Neutrophil (primary cell): ENCODE results near the gene TFG.

Source experiments
- H3K27ac ChIP-seq: fragments of 200-600 bp; sonication (generic); 2 replicates; pipeline ENCODE4 v1.5.1; 2016; ENCODE audit warnings: mild to moderate bottlenecking, moderate library complexity
- H3K27me3 ChIP-seq: fragments of 200-600 bp; sonication (generic); 2 replicates; pipeline ENCODE4 v1.6.0; 2016; ENCODE audit warnings: mild to moderate bottlenecking
- H3K36me3 ChIP-seq: fragments of 200-600 bp; sonication (generic); 2 replicates; pipeline ENCODE4 v1.5.1; 2017
- H3K4me1 ChIP-seq, 2 experiments: fragments of 200-600 bp in 1 of 2; sonication (generic) in 1 of 2; 1 replicate in 1 of 2; 2 replicates in 1 of 2; pipeline versions ENCODE4 v1.5.1 to v1.6.1; 2013 to 2016; ENCODE audit warnings: low read depth in 1 of 2, low read length in 1 of 2, mild to moderate bottlenecking in 1 of 2, moderate library complexity in 1 of 2; ENCODE audit not compliant: control insufficient read depth in 1 of 2, insufficient read depth in 1 of 2
- H3K4me3 ChIP-seq, 2 experiments: fragments of 200-600 bp in 1 of 2; sonication (generic) in 1 of 2; 1 replicate in 1 of 2; 2 replicates in 1 of 2; pipeline ENCODE4 v1.5.1; 2013 to 2016; ENCODE audit warnings: low read depth in 1 of 2, low read length in 1 of 2, mild to moderate bottlenecking in 1 of 2, moderate library complexity in 1 of 2
- H3K9me3 ChIP-seq: fragments of 200-600 bp; sonication (generic); 2 replicates; pipeline ENCODE4 v1.5.1; 2016
- TF ChIP-seq, protein P1 (sequence below): fragments of 200-600 bp; sonication (generic); IDR thresholded peaks from 2 replicates; pipeline ENCODE4 v1.5.1; 2016; ENCODE audit warnings: antibody characterized with exemption

TFG gene

DNA sequence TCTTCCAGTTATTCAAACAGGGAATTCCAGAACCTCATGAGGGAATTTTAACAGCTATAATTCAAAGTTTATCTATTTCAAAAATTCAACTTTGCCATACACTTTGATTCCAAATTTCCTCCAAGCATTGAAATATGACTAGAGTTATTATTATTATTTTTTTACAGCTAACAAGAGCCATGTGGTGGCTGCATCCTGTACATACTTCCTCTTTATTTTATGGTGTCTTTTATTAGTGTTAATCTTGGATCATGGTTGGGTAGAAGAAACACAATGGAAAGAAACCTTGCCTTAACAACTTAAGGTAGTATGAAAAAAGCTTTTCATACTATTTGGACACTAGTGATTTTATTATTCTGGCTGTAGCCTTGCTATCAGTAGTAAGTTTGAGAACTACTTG lies 52.7 kb downstream of the TFG start:
- no peak overlapping the region for H3K27ac ChIP-seq
- H3K4me3 ChIP-seq, result no peak overlapping the region
- TF ChIP-seq, protein P1, sequence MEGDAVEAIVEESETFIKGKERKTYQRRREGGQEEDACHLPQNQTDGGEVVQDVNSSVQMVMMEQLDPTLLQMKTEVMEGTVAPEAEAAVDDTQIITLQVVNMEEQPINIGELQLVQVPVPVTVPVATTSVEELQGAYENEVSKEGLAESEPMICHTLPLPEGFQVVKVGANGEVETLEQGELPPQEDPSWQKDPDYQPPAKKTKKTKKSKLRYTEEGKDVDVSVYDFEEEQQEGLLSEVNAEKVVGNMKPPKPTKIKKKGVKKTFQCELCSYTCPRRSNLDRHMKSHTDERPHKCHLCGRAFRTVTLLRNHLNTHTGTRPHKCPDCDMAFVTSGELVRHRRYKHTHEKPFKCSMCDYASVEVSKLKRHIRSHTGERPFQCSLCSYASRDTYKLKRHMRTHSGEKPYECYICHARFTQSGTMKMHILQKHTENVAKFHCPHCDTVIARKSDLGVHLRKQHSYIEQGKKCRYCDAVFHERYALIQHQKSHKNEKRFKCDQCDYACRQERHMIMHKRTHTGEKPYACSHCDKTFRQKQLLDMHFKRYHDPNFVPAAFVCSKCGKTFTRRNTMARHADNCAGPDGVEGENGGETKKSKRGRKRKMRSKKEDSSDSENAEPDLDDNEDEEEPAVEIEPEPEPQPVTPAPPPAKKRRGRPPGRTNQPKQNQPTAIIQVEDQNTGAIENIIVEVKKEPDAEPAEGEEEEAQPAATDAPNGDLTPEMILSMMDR, result no peak

DNA sequence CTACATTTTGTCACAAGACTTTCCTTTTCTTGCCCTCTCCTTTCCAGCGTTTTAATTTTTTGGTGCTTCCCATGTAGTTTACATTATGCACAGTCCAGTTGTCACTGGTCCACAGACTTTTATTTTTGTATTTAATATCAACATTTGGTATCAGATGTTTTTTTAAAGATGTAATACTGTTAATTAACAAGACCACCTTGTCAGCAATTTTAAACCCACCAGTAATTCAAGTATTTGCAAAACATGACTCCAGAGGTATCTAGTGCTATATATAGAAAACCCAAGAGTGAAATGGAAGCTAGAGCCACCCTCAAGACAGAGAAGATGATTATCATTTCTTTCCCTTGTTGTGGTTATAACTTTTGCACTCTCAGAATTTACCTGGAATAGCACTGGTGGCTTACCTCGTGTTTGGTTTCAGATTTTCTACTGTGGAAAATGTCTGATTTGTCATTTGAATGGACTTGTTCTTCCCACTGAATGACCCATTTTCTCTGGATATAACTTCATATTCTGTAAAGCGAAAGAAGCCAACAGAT lies 56.2 kb downstream of the TFG start:
- Histone ChIP-seq H3K4me1 (no peaks in the 10 kb centered on the region), H3K4me3 (no peak overlapping the region), H3K36me3 (no peaks in the 10 kb centered on the region), H3K27me3 (no peaks in the 10 kb centered on the region), H3K27ac (no peak overlapping the region), H3K9me3 (no peaks in the 10 kb centered on the region)
- TF ChIP-seq, protein P1, result no peak

More for the DNA sequence above, 52.7 kb downstream of the TFG start:
- Histone ChIP-seq H3K36me3 (no peaks in the 10 kb centered on the region), H3K9me3 (no peaks in the 10 kb centered on the region), H3K27me3 (no peaks in the 10 kb centered on the region), H3K4me1 (no peaks in the 10 kb centered on the region)

DNA sequence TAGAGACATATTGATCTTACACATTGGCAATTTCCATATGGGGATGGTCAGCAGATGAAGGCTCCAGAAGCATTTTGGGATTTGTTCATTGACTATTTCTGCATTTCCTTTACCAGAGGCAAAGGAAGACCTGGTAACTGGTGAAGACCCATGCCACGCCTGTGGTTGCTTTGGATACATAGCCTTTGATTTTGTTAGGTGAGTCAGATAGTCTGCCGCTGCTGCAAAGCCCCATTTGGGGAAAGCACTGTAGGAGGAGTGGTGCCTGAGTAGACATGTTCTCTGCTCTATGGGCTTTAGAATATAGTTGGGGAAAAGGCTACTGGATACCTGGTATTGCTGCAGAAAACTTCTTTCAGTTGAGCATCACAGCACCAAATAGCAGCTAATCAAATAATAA lies 56.8 kb downstream of the TFG start:
- no peak overlapping the region for H3K27ac ChIP-seq
- H3K4me3 ChIP-seq, result no peak overlapping the region
- no peaks in the 10 kb centered on the region for H3K4me1 ChIP-seq
- no peaks in the 10 kb centered on the region for H3K27me3 ChIP-seq
- no peaks in the 10 kb centered on the region for H3K36me3 ChIP-seq
- TF ChIP-seq, protein P1, result no peak
- H3K9me3 ChIP-seq, result no peaks in the 10 kb centered on the region

DNA sequence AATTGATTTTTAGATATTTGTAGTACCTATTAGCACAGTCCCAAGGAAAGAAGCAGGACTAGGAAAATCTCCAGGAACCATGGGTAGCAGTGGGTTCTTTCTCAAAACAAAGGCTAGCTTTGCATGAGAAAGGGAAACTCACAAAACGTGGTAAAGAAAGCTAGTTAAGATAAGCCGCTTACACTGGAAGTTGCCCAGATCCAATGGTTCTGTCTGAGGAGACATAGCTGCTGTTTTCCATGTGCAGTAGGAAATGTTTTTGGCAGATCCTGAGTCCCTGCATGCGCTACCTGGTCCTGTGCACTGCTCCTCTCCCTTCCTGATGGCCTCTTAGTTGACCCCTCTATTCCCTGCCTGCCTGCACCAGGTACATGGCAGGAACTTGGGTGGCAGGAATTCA lies 60.4 kb downstream of the TFG start:
- H3K4me3 ChIP-seq, result no peak overlapping the region
- no peaks in the 10 kb centered on the region for H3K36me3 ChIP-seq
- no peaks in the 10 kb centered on the region for H3K9me3 ChIP-seq
- TF ChIP-seq, protein P1, result no peak
- H3K4me1 ChIP-seq, result no peaks in the 10 kb centered on the region
- no peak overlapping the region for H3K27ac ChIP-seq
- H3K27me3 ChIP-seq, result no peaks in the 10 kb centered on the region

DNA sequence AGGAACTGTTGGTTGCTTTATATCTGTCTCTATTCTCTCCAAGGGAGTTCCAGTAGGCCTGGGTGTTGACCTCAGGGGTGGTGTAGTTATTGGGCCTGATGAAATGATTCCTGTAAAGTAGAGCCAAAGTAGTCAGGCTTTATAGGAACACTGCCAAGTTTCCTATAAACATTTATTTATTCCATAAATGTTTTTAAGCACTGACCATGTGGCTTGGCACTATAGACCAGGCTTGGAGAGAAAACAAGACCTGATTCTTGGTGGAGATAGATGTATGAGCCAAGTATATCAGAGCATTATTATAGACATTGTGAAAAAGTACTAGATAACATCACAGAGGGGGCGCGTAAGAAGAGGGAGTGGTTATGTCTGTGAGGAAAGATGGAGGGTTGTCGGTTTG lies 65.9 kb downstream of the TFG start:
- Histone ChIP-seq H3K4me1 (no peaks in the 10 kb centered on the region), H3K27ac (no peak overlapping the region), H3K4me3 (no peak overlapping the region), H3K9me3 (no peaks in the 10 kb centered on the region), H3K27me3 (no peaks in the 10 kb centered on the region), H3K36me3 (no peaks in the 10 kb centered on the region)
- TF ChIP-seq, protein P1, result no peak

DNA sequence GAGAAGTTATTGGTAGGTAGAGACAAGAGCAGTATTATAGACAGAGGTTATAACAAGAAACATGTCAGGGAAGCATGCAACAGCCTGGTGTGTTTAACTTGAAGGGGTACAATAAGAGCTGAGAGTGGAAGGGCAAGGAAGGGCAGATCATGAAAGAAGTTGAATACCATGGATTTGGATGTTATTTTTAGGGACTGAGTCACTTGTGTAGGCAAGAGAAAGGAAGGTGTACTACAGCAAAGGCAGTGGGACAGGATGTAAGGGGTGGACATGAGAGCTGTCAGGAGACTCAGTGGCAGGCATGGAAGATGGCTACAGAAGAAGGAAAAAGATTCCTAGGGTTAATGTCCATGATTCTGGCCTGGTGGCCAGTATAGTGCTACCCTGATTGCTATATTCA lies 66.4 kb downstream of the TFG start:
- Histone ChIP-seq H3K27me3 (no peaks in the 10 kb centered on the region), H3K4me3 (no peak overlapping the region), H3K4me1 (no peaks in the 10 kb centered on the region), H3K36me3 (no peaks in the 10 kb centered on the region), H3K9me3 (no peaks in the 10 kb centered on the region), H3K27ac (no peak overlapping the region)
- TF ChIP-seq, protein P1, result no peak
